ENCODE measurements around the gene NFKBIL1.

NFKBIL1 gene

GRCh38 chr6:31543639-31544038, 3.8 kb upstream of the NFKBIL1 start:
- no peak for DNase-seq (ENCODE audit: low spot score)
- in situ Hi-C loops (cut with MboI; ENCODE audit: low sequenced_read_pairs, unreplicated experiment): no loop called here
- no peak for TF ChIP-seq CTCF (IDR thresholded peaks at IDR 0.05; ENCODE audit: borderline replicate concordance, control extremely low read depth, extremely low read depth, insufficient read depth, missing control alignments)

GRCh38 chr6:31544676-31545075, 2.7 kb upstream of the NFKBIL1 start:
- no peak for DNase-seq (ENCODE audit: low spot score)
- in situ Hi-C loops (cut with MboI; ENCODE audit: low sequenced_read_pairs, unreplicated experiment): loop anchor here (5.0 kb wide), 1 partner anchor 53 kb away; no protein-coding TSS in a partner anchor
- no peak for TF ChIP-seq CTCF (IDR thresholded peaks at IDR 0.05; ENCODE audit: borderline replicate concordance, control extremely low read depth, extremely low read depth, insufficient read depth, missing control alignments)

- in situ Hi-C loops (cut with MboI; ENCODE audit: low sequenced_read_pairs, unreplicated experiment): loop anchor here (5.0 kb wide), 1 partner anchor 52 kb away; no protein-coding TSS in a partner anchor
- TF ChIP-seq CTCF (IDR thresholded peaks at IDR 0.05; ENCODE audit: borderline replicate concordance, control extremely low read depth, extremely low read depth, insufficient read depth, missing control alignments): no peak
- DNase-seq (ENCODE audit: low spot score): no peak
These were observed 2.1 kb upstream of the NFKBIL1 start for GRCh38 chr6:31545291-31545690.

- peak; percentile 74 for DNase-seq (ENCODE audit: low spot score)
- TF ChIP-seq CTCF (IDR thresholded peaks at IDR 0.05; ENCODE audit: borderline replicate concordance, control extremely low read depth, extremely low read depth, insufficient read depth, missing control alignments): peak; percentile 97
- in situ Hi-C loops (cut with MboI; ENCODE audit: low sequenced_read_pairs, unreplicated experiment): loop anchor here (5.0 kb wide), 1 partner anchor 51 kb away; no protein-coding TSS in a partner anchor
These were observed 960 bp upstream of the NFKBIL1 start, which contains the start of gene ATP6V1G2 for GRCh38 chr6:31546339-31546957. ATP6V1G2 (minus strand) TSS chr6:31546608; CDS start chr6:31546559, 49 bp downstream.

- in situ Hi-C loops (cut with MboI; ENCODE audit: low sequenced_read_pairs, unreplicated experiment): loop anchor here (5.0 kb wide), 1 partner anchor 49 kb away; no protein-coding TSS in a partner anchor
- no peak for TF ChIP-seq CTCF (IDR thresholded peaks at IDR 0.05; ENCODE audit: borderline replicate concordance, control extremely low read depth, extremely low read depth, insufficient read depth, missing control alignments)
- DNase-seq (ENCODE audit: low spot score): no peak
These were observed 527 bp downstream of the NFKBIL1 start for GRCh38 chr6:31547727-31548543.

- DNase-seq (ENCODE audit: low spot score): no peak
- in situ Hi-C loops (cut with MboI; ENCODE audit: low sequenced_read_pairs, unreplicated experiment): loop anchor here (5.0 kb wide), 1 partner anchor 49 kb away; no protein-coding TSS in a partner anchor
- TF ChIP-seq CTCF (IDR thresholded peaks at IDR 0.05; ENCODE audit: borderline replicate concordance, control extremely low read depth, extremely low read depth, insufficient read depth, missing control alignments): no peak
These were observed 1.1 kb downstream of the NFKBIL1 start for GRCh38 chr6:31548544-31548873.

All from GM13976 (cell line).